Endothelial cell of umbilical vein (primary cell): Measurements from ENCODE around the gene HCN2. TPM values are rescaled to one million over a fixed set of nuclear protein-coding genes. Genes with fewer than 3 reads are reported as not detected.

Experiments
- BruUV-seq: library from RNA; stranded (reverse); fragments of 400-500 nt; replicated peaks from 2 replicates; lab custom pipeline; 2021; lab: Mats Ljungman, UMichigan
- CTCF ChIA-PET: fragments of 300-600, 350-600 bp; sonication (Branson Sonifier 250); formaldehyde crosslinking; loops from one replicate; lab custom pipeline; 2021; ENCODE audit warnings: antibody characterized with exemption, inconsistent platforms; lab: Charles Lee
- POLR2A ChIA-PET: fragments of 300-600, 350-600 bp; sonication (Branson Sonifier 250); formaldehyde crosslinking; loops from one replicate; lab custom pipeline; 2021; ENCODE audit warnings: antibody characterized with exemption, inconsistent platforms; lab: Charles Lee
- DNase-seq: peaks from one replicate; pipeline ENCODE4 v3.0.0-alpha.2; 2011; ENCODE audit warnings: low read depth, low spot score
- FAIRE-seq: peaks from 2 replicates; lab custom pipeline; 2011; peaks lifted over from hg19 to GRCh38; lab: Jason Lieb, UNC
- H2AFZ ChIP-seq: 2 replicates; pipeline ENCODE4 v1.6.0; 2012; ENCODE audit warnings: low read depth, low read length, control low read depth, inconsistent platforms
- H3K27ac ChIP-seq: 2 replicates; pipeline ENCODE4 v1.5.1; 2011; ENCODE audit warnings: low read depth, mild to moderate bottlenecking, control low read depth, low read length, moderate library complexity; ENCODE audit not compliant: insufficient read depth
- H3K27me3 ChIP-seq, 2 experiments: 2 replicates each; pipeline versions ENCODE4 v1.6.0 to v1.6.1; 2011; ENCODE audit warnings: low read length in 2 of 2, mixed read lengths in 1 of 2; ENCODE audit not compliant: control insufficient read depth in 2 of 2, insufficient read depth in 2 of 2
- H3K36me3 ChIP-seq, 2 experiments: 2 replicates in 1 of 2; 3 replicates in 1 of 2; pipeline ENCODE4 v1.5.1; 2011; ENCODE audit warnings: low read length in 2 of 2, mild to moderate bottlenecking in 1 of 2, moderate library complexity in 1 of 2; ENCODE audit not compliant: control insufficient read depth in 2 of 2, insufficient read depth in 2 of 2; ENCODE audit errors: extremely low read depth in 1 of 2
- H3K4me1 ChIP-seq: 3 replicates; pipeline ENCODE4 v1.5.1; 2011; ENCODE audit warnings: mild to moderate bottlenecking, low read length; ENCODE audit not compliant: control insufficient read depth, insufficient read depth; ENCODE audit errors: extremely low read depth
- H3K4me2 ChIP-seq: 2 replicates; pipeline ENCODE4 v1.6.1; 2011; ENCODE audit warnings: low read length, control low read depth, mixed read lengths; ENCODE audit not compliant: insufficient read depth
- H3K4me3 ChIP-seq, 3 experiments: fragments of 200-600 bp in 1 of 3; sonication (generic), shearing (Covaris generic) in 1 of 3; replicated peaks in 1 of 3; 2 replicates each; pipeline ENCODE4 v1.5.1; 2011 to 2016; ENCODE audit warnings: control low read depth in 3 of 3, low read length in 3 of 3, mild to moderate bottlenecking in 2 of 3, inconsistent platforms in 1 of 3, low read depth in 1 of 3, moderate library complexity in 1 of 3; ENCODE audit not compliant: insufficient read depth in 1 of 3
- H3K79me2 ChIP-seq: 2 replicates; pipeline ENCODE4 v1.6.0; 2012; ENCODE audit warnings: low read length, inconsistent platforms; ENCODE audit not compliant: control insufficient read depth, insufficient read depth
- H3K9ac ChIP-seq: replicated peaks from 2 replicates; pipeline ENCODE3; 2011; ENCODE audit warnings: low read length, control low read depth; ENCODE audit not compliant: insufficient read depth; ENCODE audit errors: extremely low read depth
- H3K9me1 ChIP-seq: replicated peaks from 3 replicates; pipeline ENCODE4 v1.6.0; 2011; ENCODE audit warnings: mild to moderate bottlenecking, low read length; ENCODE audit not compliant: control insufficient read depth, insufficient read depth; ENCODE audit errors: extremely low read depth
- H3K9me3 ChIP-seq: replicated peaks from 2 replicates; pipeline ENCODE4 v1.5.1; 2012; ENCODE audit warnings: low read length, inconsistent platforms; ENCODE audit not compliant: control insufficient read depth, insufficient read depth
- H4K20me1 ChIP-seq: replicated peaks from 2 replicates; pipeline ENCODE3; 2011; ENCODE audit warnings: mild to moderate bottlenecking, low read length; ENCODE audit not compliant: control insufficient read depth, insufficient read depth; ENCODE audit errors: extremely low read depth
- CTCF ChIP-seq, 2 donors: IDR thresholded peaks; 1 replicate in 1 of 2; 2 replicates in 1 of 2; pipeline ENCODE4 v1.5.1; 2011; ENCODE audit warnings: low read length in 2 of 2, mild to moderate bottlenecking in 2 of 2, moderate library complexity in 2 of 2, control low read depth in 1 of 2, inconsistent platforms in 1 of 2, low read depth in 1 of 2; ENCODE audit not compliant: insufficient read depth in 1 of 2; ENCODE audit errors: extremely low read depth in 1 of 2
- GATA2 ChIP-seq: IDR thresholded peaks from 2 replicates; pipeline ENCODE4 v1.7.0; 2011; ENCODE audit warnings: low read depth, mild to moderate bottlenecking, moderate library complexity, mixed read lengths, low read length; ENCODE audit not compliant: insufficient read length, insufficient read depth
- MAX ChIP-seq: IDR thresholded peaks from 2 replicates; pipeline ENCODE4 v1.6.1; 2011; ENCODE audit not compliant: insufficient read depth, insufficient read length
- MYC ChIP-seq: IDR thresholded peaks from one replicate; pipeline ENCODE4 v1.6.1; 2011; ENCODE audit warnings: mild to moderate bottlenecking, low read depth, low read length
- POLR2A ChIP-seq: IDR thresholded peaks from 2 replicates; pipeline ENCODE4 v1.6.1; 2012; ENCODE audit warnings: low read depth, mild to moderate bottlenecking, control low read depth, low read length
- POLR2AphosphoS5 ChIP-seq: IDR thresholded peaks from 2 replicates; pipeline ENCODE4 v1.6.1; 2012; ENCODE audit warnings: low read depth, mild to moderate bottlenecking, control low read depth, low read length, moderate library complexity; ENCODE audit not compliant: insufficient read depth
- dilution Hi-C: fragments of 300-500 bp; cut with MboI; formaldehyde crosslinking; loops from one replicate; pipeline ENCODE4 v1.15.0; 2019; ENCODE audit warnings: low sequenced_read_pairs; ENCODE audit not compliant: extremely low pct_ligation_motif_present
- intact Hi-C: fragments of 100-400 bp; cut with micrococcal nuclease; formaldehyde crosslinking; loops from one replicate; pipeline ENCODE4 v1.10.0; 2022
- polyA plus RNA-seq, 4 experiments: library from polyadenylated mRNA; depleted of rRNA in 3 of 4; stranded (reverse) in 3 of 4; unstranded in 1 of 4; fragments of >200 nt; gene quantifications; 2 replicates each; pipeline versions ENCODE4 v1.2.1 to v1.2.3, GENCODE V29; 2011 to 2012; ENCODE audit warnings: missing spikeins in 1 of 4
- total RNA-seq: library from RNA; stranded (reverse); gene quantifications from 2 replicates; pipeline ENCODE4 v1.2.3, GENCODE V29; 2021

HCN2 gene
- total and polyA plus RNA-seq, 2 donors (not counting 3 experiments of a cell fraction or from before 2014, with no cell fraction given): 0.18 to 0.53 TPM

GRCh38 chr19:576768-577438, 12.8 kb upstream of the HCN2 start:
- dilution Hi-C loops (no loop called here), intact Hi-C loops (no loop called here)
- H3K79me2 ChIP-seq: peaks cover 75% of the 10 kb centered on the region
- ChIA-PET POLR2A (interaction anchor here (1.0 kb wide), 1 partner anchor 7 kb away, joined by 4 read pairs; no protein-coding TSS in a partner anchor), CTCF (interaction anchor here (0.7 to 2.6 kb wide), 7 partner anchors 7 to 157 kb away, joined by 3 to 21 read pairs (median 4); no protein-coding TSS in a partner anchor)
- no peak for TF ChIP-seq MAX
- no peak for TF ChIP-seq POLR2A
- TF ChIP-seq POLR2AphosphoS5: no peak
- DNase-seq (no peak), FAIRE-seq (no peak)
- H3K36me3 ChIP-seq: peaks cover 5 to 24% of the 10 kb centered on the region in 2 experiments
- H3K4me1 ChIP-seq: peaks cover 20% of the 10 kb centered on the region
- no peak overlapping the region for H3K9ac ChIP-seq
- no peak overlapping the region for H3K4me3 ChIP-seq
- H3K9me3 ChIP-seq: no peaks in the 10 kb centered on the region
- no peak overlapping the region for H3K27ac ChIP-seq
- no peak overlapping the region for H3K4me2 ChIP-seq
- peaks cover 2% of the 10 kb centered on the region for H4K20me1 ChIP-seq
- no peak overlapping the region for H2AFZ ChIP-seq
- no peaks in the 10 kb centered on the region for H3K9me1 ChIP-seq
- BruUV-seq: no TSS peak
- H3K27me3 ChIP-seq: no peaks in the 10 kb centered on the region

GRCh38 chr19:577439-578392, 12.0 kb upstream of the HCN2 start:
- dilution Hi-C loops: no loop called here
- intact Hi-C loops: no loop called here
- peaks cover 73% of the 10 kb centered on the region for H3K79me2 ChIP-seq

More at GRCh38 chr19:577439-578392, 12.0 kb upstream of the HCN2 start:
- no peak for DNase-seq
- Histone ChIP-seq H3K9ac (no peak overlapping the region), H3K4me1 (peaks cover 20% of the 10 kb centered on the region), H3K9me1 (no peaks in the 10 kb centered on the region), H3K27me3 (no peaks in the 10 kb centered on the region), H3K9me3 (no peaks in the 10 kb centered on the region), H3K27ac (no peak overlapping the region), H3K4me2 (no peak overlapping the region), H4K20me1 (peaks cover 2% of the 10 kb centered on the region), H2AFZ (no peak overlapping the region), H3K36me3 (peaks cover 5 to 26% of the 10 kb centered on the region in 2 experiments), H3K4me3 (no peak overlapping the region)
- TF ChIP-seq CTCF (IDR thresholded peaks at IDR 0.05; ENCODE audit: extremely low read depth in 1 of 2, insufficient read depth in 1 of 2, low read depth in 1 of 2, low read length in 2 of 2): no peak
- TF ChIP-seq GATA2: no peak
- TF ChIP-seq MYC: no peak
- POLR2A ChIA-PET: no interaction called here
- no peak for FAIRE-seq
- CTCF ChIA-PET: interaction anchor here (0.8 to 2.2 kb wide), 3 partner anchors 8 to 156 kb away, joined by 3 to 8 read pairs (median 4); no protein-coding TSS in a partner anchor
- no TSS peak for BruUV-seq
